ENCODE results near the gene MRPS23.

The MRPS23 gene

DNA sequence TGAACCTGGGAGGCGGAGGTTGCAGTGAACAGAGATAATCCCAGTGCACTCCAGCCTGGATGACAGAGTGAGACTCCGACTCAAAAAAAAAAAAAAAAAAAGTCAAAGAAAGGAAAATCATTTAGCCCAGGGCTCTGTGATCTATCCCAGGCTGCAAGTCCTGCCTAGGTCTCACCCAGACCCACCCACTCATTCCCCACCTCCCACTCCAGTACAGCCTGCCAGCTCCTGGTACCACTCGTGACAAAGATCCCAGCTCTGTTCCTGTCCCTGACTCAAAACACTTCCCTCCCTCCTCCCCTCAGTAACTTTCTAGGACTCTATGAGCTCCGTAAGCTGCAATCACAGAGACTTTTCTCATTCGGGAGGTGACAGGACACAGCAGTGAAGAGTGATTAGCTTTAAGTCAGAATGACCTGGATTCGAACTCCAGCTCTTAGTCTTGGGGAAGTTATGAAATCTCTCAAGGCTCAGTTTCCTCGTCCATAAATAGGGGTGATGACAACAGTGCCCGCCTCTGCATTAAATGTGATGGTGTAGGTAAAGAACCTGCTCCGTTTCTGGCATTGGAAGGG is 28.0 kb upstream of the MRPS23 start:
- DNase-seq: no peak

DNA sequence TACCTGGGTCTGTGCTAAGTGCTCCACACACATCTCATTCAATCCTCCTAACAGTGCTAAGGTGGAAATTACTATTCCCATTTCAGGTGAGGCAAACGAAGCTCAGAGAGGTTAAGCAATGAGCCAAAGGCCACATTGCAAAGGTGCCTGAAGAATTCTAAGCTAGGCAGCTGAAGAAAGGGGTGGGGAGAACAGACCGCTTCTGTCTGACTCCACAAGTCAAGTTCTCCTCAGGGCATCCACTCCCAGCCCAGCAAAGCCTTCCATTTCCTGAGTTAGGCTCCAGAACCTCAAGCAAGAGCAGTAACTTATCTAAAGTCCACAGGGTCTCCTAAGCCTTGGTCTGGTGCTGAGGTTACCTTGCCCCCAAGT is 27.0 kb upstream of the MRPS23 start:
- DNase-seq: no peak

DNA sequence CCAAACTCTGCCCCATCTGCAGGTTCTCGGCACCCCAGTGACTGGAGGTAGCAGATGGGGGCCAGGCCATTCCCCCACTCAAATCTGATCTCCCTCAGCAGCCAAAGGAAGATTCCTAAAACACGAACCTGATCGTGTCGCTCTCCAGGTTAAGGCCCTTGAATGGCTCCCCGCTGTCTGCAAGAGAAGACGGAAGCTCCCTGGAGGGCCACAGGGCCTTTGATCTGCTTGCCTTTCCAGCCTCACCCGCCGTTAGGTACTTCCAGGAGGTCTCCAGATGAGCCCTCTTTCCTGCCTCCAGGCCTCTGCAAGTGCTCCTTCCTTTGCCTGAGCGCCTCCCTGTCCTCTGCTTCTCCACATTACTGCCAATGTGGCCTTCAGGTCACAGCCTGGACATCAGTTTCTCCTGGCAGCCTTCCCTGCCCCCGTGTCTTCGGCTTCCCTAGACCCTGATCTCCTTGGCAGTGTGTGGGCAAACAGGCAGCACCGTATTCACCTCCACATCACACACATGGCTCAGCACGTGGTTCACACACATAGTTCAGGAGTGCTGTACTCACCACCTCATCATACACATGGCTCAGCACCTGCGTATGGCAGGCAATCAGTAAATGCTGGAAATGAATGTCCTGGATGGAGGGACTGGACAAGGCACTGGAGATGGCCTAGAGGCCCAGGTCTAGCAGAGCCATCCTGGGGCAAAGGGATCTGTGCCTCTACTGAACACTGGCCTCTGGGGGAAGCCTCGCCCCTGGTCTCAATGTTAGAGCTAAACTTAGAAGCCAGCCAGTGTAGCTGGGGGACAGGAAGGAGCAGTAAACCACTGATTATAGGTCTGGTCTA is 26.4 kb upstream of the MRPS23 start:
- no peak for DNase-seq

DNA sequence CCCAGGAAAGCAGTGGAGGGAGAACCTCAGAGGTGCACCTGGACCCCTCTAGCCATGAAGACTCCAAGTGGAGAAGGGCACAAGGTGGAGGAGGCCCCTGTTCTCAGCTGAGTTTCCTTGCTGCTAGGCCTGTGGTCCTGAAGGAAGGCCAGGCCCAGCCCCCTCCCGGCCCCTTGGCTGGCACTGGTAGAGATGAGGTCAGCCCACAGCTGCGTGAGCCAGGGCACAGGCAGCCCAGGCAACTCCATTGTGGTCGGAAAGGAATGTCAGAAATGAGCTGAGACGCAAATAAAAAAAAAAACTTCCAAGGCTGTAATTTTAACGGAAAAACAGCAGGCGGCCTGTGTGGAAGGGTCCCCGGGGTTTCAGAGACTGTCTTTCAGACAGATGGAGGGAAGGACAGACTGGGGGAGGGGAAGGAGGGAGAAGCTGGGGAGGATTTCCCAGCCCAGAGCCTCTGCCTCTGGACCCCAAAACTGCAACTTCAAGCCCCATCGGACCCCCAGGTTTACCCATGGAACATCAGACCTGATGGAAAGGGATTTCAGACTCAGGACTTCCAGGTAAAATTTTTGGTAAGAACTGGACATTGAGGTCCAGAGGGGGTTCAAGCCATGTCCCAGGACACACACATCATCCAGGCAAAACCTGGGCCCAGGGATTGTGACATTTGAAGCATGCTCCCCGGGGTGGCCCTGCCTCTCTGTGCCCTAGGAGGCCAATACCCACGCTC is 25.6 kb upstream of the MRPS23 start:
- peak; percentile 97 for DNase-seq

DNA sequence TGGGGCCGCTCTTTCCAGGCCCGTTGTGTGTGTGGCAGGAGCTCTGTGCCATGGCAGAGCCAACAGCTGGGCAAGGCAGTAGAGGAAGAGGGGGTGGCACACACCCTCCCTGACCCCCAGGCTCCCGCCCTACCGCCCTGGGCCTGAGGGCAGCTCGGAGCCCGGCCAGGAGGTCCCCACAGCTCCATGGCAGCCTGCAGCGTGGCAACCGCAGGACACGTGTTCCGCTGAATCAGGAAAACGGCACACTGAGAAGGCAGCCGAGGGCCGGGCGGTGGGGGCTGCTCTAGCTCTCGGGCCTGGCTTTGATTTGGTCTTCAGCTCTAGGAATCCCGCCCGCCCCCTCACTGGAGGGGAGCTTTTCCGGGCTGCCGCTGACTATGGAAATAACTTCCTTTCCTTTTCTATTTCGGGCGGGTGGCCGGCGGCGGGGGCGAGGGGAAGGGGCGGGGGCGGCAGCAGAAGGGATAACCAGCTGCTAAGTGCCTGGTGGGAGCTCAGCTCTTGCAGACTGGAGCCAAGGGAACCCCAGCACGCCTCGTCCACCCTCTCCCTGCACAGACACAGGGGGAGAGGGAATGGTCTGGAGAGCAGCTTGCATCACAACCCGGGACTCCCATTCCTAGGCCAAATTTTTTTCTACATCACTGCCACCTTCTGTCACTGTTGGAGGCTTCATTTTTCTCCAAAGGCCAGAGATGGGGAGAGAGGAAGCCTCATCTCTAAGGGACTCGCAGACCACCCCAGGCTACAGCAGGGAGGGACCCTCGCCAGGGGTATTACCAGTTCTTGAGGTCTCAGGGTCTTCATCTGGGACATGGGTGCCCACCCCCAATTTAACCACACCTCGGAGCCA is 24.8 kb upstream of the MRPS23 start:
- DNase-seq: peak; percentile 82

DNA sequence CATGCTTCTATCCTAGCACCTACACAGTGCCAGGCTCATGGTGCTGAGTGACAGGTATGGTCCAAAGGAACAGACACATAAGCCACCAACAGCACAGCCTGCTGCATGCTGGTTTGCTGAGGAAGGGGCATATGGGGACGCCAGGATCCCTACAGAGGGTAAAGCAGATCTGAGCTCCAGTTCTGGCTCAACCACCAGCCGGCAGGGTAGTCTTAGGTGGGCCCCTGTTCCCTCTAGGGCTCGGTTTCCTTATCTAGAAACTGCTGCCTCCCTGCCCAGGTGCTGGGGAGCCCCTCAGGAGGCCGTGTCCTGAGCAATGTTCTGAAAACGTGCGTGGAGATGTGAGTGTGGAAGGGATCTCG is 24.2 kb upstream of the MRPS23 start:
- DNase-seq: no peak

DNA sequence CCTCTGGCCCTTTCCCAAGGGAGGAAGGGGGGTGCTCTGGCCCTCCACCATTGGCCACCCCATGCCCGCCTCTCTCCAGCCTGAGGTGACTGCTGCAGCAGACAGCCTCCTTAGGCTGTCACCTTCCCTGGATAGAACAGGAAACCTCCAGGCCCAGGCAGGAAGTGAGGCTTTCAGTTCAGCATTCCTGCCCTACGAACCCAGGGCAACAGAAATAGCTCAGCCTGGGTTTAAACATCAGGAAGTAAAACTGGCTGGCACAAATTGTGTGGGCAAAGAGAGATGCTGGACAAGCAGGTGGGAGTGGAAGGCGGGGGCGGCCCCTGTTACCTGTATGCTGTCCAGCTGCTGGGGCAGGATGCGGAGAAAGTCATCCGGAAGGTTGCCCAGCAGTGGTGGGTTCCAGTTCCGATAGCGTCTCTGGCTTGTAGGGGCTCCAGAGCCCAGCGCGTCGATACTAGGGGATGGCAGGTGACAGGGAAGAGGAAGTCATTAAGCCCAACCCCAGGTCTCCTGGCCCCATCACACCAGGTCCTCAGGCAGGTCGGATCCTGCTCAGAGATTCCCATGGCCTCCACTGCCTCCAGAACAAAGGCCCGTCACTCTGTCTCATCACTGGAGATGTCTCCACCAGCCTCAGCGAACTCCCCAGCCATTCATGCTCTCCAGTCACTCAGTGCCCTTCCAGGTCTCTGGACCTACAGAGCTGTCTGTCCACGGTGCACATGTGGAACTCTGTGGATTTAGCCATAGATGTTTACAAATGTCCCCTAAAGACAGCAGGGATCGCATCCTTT is 23.6 kb upstream of the MRPS23 start:
- DNase-seq: no peak

DNA sequence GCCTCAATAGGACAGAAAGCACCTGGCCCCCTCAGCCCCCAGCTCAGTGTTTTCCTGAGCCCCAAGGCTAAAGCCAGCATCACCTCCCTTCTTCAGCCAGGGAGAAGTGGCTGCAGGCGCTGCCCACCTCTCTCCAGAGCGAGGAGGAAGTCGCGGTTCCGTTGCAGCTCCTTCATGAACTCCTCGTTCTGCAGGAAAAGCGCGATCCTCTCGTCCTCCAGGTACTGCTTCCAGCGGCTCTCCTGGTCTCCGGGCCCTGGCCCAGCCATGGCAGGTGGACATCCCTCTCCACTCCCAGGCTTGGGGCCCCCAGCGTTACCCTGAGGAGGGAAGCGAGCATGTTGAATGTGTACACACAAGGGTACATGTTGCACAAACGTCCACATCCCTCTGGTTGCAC is 22.7 kb upstream of the MRPS23 start:
- DNase-seq: no peak

DNA sequence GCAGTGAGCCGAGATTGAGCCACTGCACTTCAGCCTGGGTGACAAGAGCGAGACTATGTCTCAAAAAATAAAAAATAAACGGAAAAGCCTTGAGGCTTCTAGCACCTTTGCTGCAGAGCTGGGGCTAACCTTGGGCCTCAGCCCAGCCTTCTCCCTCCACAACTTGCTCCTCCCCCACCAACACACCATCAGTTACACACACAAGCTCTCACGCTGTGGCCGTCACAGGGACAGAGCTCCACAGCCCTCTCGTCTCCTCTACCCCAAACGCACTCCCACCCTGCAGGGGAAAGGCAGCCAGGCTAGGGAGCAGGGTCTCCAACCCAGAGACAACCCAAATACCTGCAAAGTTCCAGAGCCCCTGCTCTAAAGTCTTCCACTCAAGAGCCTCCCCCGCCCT is 22.0 kb upstream of the MRPS23 start:
- DNase-seq: no peak

DNA sequence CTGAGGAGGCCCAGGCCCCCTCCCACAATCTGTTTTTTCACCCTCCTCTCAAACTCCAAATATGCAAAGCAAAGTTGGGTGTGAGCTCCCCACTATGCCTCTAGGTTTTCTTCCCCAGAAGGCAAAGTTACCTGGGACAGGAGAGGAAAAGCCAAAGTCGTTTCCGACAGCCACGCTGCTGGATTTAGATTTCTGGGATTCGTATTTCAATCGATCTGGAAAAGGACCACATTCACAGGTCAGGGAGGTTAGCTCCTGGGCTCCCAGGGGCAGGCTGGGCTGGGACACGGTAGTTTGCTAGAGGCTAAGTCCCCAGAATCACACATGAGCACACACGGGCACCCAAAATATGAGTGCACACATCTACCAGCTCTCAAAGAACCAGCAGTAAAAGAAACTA is 21.3 kb upstream of the MRPS23 start:
- no peak for DNase-seq

DNA sequence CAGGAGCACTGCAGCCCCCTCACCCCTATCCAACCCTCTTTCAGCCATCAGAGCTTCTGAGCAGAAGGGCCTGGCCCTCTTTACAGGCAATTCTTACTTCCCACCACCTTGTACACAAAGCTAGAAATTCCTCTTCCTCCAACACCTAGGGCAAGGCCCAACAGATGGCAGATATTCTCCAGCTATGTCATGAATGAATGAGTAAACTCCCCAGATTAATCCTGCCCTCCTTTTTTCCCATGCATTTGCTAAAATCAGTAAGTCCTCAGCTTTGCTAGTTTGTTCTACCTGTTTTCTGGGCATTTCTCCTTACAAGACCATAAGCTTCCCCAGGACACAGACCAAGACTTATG is 20.4 kb upstream of the MRPS23 start:
- no peak for DNase-seq

DNA sequence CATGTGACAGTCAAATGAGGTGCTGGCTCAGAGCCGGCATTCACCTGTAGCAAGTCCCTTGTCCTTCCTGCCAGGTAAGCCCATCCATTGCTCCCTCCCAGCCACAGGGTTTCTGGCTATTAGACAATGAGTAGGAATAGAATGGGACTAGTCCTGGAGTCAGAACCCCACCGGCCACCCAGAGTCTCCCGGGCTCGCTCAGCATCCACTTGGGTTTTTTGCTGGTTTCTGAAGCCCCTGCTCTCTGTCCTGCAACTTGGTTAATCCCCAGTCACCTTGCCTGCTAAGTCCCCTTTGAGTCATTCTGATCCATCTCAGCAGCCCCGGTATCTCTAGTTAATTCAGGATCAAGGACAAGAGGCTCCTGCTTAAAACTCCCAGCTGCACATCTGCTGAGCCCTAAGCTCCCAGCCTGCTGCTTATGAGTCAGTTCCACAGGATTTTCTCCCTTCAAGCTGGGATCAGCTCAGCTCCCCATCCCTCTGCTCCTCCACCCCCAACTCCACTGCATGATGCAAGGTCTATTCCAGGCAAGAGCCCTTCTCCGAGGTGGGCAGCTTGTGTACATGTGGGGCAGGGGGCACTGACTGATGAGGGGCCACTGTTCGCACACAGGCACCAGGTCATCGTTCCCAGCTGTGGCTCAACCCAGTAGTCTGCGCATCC is 19.9 kb upstream of the MRPS23 start:
- peak; percentile 11 for DNase-seq

DNA sequence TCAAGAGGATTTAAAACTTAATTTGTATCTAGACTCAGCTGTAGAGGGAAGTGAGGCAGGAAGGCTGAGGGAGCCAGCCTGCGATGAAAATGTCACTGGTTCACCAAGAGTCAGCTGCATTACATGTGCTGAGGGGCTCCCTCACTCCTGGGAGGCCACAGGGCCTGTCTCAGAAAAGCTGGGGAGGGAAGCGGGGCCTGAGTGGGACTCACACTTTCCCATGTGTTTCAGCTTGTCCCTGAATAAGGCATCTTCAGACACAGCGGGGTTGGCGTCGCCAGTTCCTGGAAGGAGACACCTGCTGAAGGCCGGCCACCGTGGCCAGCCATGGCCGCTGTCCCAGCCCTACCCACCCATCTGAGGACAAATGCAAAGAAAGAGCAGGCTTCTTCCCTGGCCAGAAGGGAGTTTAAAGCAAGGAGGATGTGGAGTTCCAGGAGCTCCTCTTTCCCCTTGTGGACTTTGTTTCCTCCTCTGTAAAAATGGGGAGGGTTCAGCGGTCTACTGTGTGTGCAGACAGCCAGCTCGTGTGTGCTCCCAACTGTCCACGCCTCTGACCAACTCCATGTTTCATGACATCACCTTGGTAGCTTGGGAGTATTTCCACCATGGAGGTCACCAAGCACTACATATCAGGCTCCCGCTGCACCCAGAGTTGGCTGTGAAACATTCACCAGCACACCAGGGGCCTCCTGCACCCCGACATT is 19.2 kb upstream of the MRPS23 start:
- DNase-seq: no peak

DNA sequence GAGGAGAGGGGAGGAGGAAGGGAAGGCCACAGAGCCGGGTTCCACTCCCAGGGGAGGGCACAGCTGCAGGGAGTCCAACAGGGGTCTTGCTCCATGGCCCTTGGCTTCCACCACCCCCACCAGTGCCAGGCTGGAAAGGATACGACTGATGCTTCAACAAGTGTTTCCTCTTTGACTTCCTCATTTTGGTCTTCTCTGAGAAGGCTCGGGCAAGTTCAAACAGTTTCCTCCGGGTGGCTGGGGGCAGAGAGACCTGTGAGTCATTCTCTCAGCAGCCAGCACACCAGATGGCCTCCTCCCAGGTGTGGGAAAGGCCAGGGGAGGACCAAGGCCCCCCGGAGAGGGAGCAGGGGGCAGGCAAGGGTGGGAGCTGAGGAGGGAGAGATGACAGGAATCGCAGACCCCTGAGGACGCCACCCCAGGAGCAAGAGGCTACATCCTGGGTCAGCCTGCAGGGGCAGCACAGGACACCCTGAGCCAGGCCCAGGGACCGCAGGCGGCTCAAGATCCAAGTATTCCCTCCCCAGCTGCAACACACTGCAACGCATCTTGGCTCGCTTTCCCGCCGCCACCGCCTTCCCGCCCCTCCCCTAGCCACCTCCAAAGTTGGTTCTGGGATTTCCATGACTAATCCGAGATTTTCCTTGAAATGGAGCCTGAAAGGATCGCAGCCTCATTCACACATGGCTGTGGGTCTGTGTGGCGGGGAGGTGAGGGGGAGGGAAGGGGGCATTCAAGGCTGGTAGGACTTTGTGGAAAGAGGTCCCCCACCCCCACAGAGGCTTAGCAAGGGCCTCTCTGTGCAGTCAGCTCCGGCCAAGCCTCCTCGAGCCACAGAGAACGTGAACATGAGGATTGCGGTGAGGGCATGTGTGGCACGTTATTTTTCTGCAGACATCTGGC is 18.4 kb upstream of the MRPS23 start:
- peak; percentile 57 for DNase-seq

DNA sequence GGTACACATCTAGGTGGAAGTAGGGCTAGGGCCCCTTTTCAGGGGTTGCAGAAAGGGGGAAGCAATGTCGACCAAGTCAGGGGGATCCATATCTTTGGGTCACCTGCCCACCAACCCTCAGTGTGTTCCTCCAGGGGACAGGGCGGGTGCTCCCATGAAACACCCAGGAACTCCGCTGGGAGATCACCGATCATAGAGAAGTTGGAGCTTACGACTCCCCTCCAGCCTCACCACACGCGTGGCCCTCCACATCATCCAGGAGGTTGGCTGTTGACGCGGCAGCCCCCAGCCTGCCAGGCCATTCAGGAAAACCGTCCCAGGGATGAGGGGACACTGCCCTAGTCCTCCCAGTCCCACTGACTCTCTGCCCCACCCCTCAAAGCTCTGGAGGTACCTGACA is 17.3 kb upstream of the MRPS23 start:
- no peak for DNase-seq

DNA sequence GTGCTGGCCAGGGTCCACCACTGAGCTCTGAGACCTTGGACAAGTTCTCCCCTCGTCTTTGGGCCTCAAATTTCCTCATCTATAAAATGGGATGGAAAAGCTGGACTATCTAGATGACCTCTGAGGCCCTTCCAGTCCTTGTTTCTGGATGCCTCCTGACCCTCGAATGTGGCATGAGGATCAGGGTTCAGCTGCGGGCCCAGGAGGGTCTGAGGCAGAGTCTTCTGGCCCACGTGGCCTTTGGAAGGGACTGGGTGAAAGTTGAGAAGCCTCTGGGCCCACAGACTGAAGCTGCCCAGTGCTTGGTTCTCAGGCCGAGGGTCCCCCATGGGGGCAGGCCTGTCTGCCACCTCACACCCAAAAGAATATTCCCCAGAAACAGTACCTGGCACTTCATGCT is 16.9 kb upstream of the MRPS23 start:
- no peak for DNase-seq

DNA sequence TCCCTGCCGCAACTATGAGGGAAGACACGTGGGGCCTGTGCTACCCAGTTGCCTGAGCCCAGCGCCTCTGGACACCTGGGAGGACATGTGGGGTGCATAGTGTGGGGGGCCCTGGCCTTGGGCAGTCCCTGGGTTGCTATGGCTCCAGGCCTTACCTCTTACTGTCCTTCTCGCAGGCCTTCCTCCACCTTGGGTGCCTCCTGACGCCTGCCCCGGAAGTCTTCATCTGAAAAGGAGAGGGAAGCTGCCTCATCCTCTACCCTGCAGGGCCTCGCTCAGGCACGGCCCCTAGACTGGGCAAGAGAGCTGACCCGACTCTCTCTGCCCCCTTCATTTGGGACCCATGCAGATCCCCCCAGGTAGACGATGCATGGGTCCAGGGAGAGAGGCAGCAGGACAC is 16.5 kb upstream of the MRPS23 start:
- no peak for DNase-seq

DNA sequence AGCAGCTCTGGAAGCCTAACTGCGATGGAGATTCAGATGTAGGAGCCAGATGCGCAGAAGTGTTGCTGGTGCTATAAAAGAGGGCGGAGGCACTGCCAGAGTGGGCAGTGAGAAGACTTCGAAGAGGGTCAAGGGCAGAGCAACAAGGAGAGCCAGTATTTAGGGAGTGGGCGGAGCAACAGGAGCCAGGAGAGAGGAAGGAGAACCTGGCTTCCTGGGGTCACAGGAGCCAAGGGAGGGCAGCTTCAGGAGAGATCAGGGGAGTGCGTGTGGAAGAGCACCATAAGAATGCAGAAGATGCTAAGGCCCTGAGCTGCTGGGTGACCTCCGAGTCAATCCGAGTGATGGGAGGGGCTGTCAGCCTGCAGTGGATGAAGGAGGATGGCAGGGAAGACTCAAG is 14.4 kb upstream of the MRPS23 start:
- no peak for DNase-seq

DNA sequence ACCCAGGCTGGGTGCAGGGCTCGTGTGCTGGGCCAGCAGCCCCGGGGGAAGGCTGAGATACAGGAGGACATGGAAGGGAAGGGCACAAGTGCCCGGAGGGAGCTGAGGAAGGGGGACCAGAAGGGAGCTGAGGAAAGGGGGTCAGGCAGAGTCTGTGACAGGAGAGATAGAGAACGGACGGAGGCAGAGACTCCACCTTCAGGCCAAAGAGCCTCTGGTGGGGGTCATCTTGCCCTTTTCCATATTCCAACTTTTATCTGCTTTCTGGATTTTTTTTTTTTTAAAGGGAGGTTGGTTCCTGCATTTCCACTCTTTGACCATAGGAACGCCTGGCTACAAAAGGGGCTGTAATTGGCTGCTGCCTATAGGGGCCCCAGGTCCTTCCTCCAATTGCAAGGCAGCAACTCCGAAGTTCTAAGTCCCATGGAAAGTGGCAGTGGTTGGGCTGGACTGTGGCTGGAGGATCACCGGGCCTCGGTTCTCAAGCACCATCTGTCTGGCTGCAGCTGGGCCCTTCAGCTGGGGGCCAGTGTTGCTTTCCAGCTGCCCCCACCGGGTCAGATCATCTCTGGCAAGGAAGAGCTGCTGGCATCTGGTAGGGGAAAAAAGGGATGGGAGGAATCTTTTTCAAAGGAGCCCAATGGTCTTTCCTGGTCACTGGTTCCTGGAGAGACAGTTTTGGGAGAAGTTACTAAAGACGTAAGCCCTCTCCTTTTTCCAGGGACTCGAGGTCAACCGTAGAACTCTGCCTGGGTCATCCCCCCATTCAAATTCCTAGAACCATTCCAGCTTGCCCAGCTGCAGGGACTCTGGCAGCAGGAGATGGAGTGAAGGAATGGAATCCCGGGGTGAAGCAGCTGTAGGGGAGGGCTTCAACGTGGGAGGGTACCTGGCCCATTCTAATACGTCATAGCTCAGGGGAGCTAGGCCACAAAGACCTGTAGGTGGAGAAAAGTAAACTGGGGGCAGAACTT is 13.1 kb upstream of the MRPS23 start:
- DNase-seq: no peak
